Omental fat pad (tissue), 4 donors: ENCODE data around the gene VIPAS39. TPM values are rescaled to one million over a fixed set of nuclear protein-coding genes. Genes with fewer than 3 reads are reported as not detected.

Experiments
- ATAC-seq: fragments of 150-250 bp; one replicate; pipeline ENCODE4 v1.9.1; 2016; ENCODE audit warnings: mild to moderate bottlenecking, moderate library complexity; ENCODE audit not compliant: low FRiP score
- DNase-seq: peaks from one replicate; pipeline ENCODE4 v3.0.0-alpha.2; 2019; ENCODE audit warnings: low spot score
- CTCF ChIP-seq, 3 donors: fragments of 450-650 bp; IDR thresholded peaks; one replicate each; pipeline ENCODE4 v1.5.1; 2016 to 2017; ENCODE audit warnings: antibody characterized with exemption in 3 of 3, mild to moderate bottlenecking in 3 of 3, moderate library complexity in 2 of 3
- total RNA-seq, 4 donors: library from RNA; depleted of rRNA; stranded (reverse); fragments of >200 nt; gene quantifications; one replicate each; pipeline ENCODE4 v1.1.0, GENCODE V29; 2016

The VIPAS39 gene
- total RNA-seq, 4 donors from 2014 or later, result 9.5 to 17.3 (median 14.3) TPM

GRCh38 chr14:77457115-77457521 lies 283 bp downstream of the VIPAS39 start:
- TF ChIP-seq CTCF (IDR thresholded peaks at IDR 0.05), result no peak
- DNase-seq (no peak), ATAC-seq (peak; percentile 26)

GRCh38 chr14:77455966-77456640 lies 1.3 kb downstream of the VIPAS39 start:
- no peak for DNase-seq
- no peak for ATAC-seq
- no peak for TF ChIP-seq CTCF (IDR thresholded peaks at IDR 0.05)

GRCh38 chr14:77442196-77442595 lies 15.2 kb downstream of the VIPAS39 start:
- no peak for TF ChIP-seq CTCF (IDR thresholded peaks at IDR 0.05)

GRCh38 chr14:77439861-77440260 lies 17.5 kb downstream of the VIPAS39 start:
- no peak for TF ChIP-seq CTCF (IDR thresholded peaks at IDR 0.05)
- ATAC-seq (no peak), DNase-seq (no peak)

More at GRCh38 chr14:77442196-77442595, 15.2 kb downstream of the VIPAS39 start:
- no peak for DNase-seq
- ATAC-seq, result no peak

- no peak for TF ChIP-seq CTCF (IDR thresholded peaks at IDR 0.05)
- no peak for ATAC-seq
- DNase-seq, result no peak
Measured at GRCh38 chr14:77438596-77438995, 18.8 kb downstream of the VIPAS39 start.

GRCh38 chr14:77436042-77436441 lies 21.4 kb downstream of the VIPAS39 start:
- DNase-seq (no peak), ATAC-seq (no peak)
- TF ChIP-seq CTCF (IDR thresholded peaks at IDR 0.05), result no peak

- ATAC-seq, result no peak
- DNase-seq, result no peak
- no peak for TF ChIP-seq CTCF (IDR thresholded peaks at IDR 0.05)
Measured at GRCh38 chr14:77426396-77426795, 31.0 kb downstream of the VIPAS39 start.
